Measurements from ENCODE around the gene DNAH10. TPM values are rescaled to one million over a fixed set of nuclear protein-coding genes. Genes with fewer than 3 reads are reported as not detected.

The DNAH10 gene
- polyA plus RNA-seq, 6 donors from 2014 or later: 0.03 to 0.33 (median 0.17) TPM; not detected in 1

DNA sequence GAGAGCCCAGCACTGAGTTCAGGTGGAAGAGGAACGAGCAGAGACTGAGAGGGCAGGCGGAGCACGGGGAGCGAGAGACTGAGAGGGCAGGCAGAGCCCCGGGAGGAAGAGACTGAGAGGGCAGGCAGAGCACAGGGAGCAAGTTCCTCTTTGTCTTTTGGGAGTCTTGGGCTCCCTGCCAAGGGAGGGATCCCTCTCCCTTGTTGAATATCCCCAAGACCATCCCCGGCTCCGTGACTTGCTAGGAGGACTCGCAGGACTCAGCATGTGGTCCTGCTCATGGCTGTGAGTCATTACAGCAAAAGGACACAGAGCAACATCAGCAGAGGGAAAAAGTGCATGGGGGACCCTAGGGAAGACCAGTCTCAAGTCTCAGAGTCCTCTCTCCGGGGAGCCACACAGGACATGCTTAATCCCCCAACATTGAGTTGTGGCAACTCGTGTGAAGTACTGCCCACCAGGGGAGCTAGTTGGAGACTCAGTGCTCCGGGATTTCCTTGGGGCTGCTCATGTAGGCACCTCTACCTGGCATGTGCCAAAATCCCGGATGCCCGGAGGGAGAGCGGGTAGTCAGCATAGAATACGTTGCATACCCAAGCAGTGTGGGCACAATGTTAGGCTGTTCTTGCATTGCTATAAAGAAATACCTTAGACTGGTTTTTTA is 129.5 kb downstream of the DNAH10 start:
- H3K9me3 Mint-ChIP-seq: no peaks in the 10 kb centered on the region
- no peak for ATAC-seq (ENCODE audit: low read depth in 2 of 2)
- no peaks in the 10 kb centered on the region for H3K36me3 Mint-ChIP-seq
- no peak overlapping the region for H3K27ac Mint-ChIP-seq
- no peak for DNase-seq
- no peak overlapping the region for H3K4me3 Mint-ChIP-seq
- peaks cover 14 to 25% (median 23%) of the 10 kb centered on the region in 3 donors for H3K27me3 Mint-ChIP-seq
- H3K4me1 Mint-ChIP-seq: no peaks in the 10 kb centered on the region

GRCh38 chr12:123892180-123892559 is 130.1 kb downstream of the DNAH10 start:
- H3K9me3 Mint-ChIP-seq: no peaks in the 10 kb centered on the region
- DNase-seq: no peak
- H3K4me1 Mint-ChIP-seq: no peaks in the 10 kb centered on the region
- H3K27me3 Mint-ChIP-seq: peaks cover 14 to 24% (median 23%) of the 10 kb centered on the region in 3 donors
- no peaks in the 10 kb centered on the region for H3K36me3 Mint-ChIP-seq
- H3K27ac Mint-ChIP-seq: no peak overlapping the region
- no peak overlapping the region for H3K4me3 Mint-ChIP-seq
- ATAC-seq (ENCODE audit: low read depth in 2 of 2): no peak

- H3K27ac Mint-ChIP-seq: no peak overlapping the region
- no peaks in the 10 kb centered on the region for H3K9me3 Mint-ChIP-seq
- no peak overlapping the region for H3K4me3 Mint-ChIP-seq
- DNase-seq (no peak), ATAC-seq (ENCODE audit: low read depth in 2 of 2) (no peak)
- no peaks in the 10 kb centered on the region for H3K36me3 Mint-ChIP-seq
- H3K27me3 Mint-ChIP-seq: peaks cover 14 to 24% (median 23%) of the 10 kb centered on the region in 3 donors
- no peaks in the 10 kb centered on the region for H3K4me1 Mint-ChIP-seq
Measured at GRCh38 chr12:123892853-123893252, 130.8 kb downstream of the DNAH10 start.

DNA sequence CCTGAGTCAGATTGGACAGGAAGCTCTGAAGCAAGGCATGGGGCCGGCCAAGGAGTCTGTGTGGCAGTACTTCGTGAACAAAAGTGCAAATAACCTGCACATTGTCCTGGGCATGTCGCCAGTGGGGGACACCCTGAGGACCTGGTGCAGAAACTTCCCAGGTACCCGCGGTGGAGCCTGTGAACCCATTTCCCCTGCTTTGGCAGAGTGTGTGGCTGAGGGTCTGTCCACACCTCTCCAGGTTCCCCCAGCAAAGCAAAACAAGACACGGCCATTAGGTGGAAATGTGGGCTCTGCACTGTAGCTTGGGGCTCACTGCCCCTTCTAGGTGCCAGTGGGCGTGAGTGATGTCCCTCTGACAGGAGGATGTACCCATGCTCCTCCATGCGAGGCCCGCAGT is 131.2 kb downstream of the DNAH10 start:
- H3K4me3 Mint-ChIP-seq: no peak overlapping the region
- no peak for DNase-seq
- H3K27me3 Mint-ChIP-seq: peaks cover 14 to 24% (median 23%) of the 10 kb centered on the region in 3 donors
- H3K36me3 Mint-ChIP-seq: no peaks in the 10 kb centered on the region
- H3K9me3 Mint-ChIP-seq: no peaks in the 10 kb centered on the region
- no peak for ATAC-seq (ENCODE audit: low read depth in 2 of 2)
- H3K27ac Mint-ChIP-seq: no peak overlapping the region
- no peaks in the 10 kb centered on the region for H3K4me1 Mint-ChIP-seq

DNA sequence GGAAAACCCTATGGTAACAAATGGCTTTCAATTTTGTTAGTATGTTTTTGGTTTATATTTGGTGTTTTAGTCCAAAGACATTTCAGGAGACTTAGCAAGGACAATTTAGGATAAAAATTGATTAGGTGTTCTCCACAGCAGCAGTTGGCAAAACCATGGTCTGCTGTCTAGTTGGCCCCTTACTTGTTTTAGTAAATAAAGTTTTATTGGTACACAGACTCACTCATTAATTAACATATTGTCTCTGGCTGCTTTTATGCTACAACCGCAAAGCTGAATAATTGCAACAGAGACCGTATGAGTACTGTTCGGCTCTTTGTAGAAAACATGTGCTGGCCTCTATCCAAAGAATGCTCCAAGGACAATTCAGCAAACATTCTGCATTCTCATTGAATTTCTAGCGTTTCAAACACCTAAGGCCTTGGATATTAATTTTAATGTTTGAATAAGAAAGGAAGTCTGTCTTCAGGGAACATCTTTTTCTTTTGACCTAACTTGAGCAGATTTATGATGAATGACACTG is 132.8 kb downstream of the DNAH10 start:
- DNase-seq: no peak
- peaks cover 18 to 28% (median 27%) of the 10 kb centered on the region in 3 donors for H3K27me3 Mint-ChIP-seq
- ATAC-seq (ENCODE audit: low read depth in 2 of 2): no peak
- no peaks in the 10 kb centered on the region for H3K4me1 Mint-ChIP-seq
- no peak overlapping the region for H3K4me3 Mint-ChIP-seq
- H3K9me3 Mint-ChIP-seq: no peaks in the 10 kb centered on the region
- no peaks in the 10 kb centered on the region for H3K36me3 Mint-ChIP-seq
- no peak overlapping the region for H3K27ac Mint-ChIP-seq

DNA sequence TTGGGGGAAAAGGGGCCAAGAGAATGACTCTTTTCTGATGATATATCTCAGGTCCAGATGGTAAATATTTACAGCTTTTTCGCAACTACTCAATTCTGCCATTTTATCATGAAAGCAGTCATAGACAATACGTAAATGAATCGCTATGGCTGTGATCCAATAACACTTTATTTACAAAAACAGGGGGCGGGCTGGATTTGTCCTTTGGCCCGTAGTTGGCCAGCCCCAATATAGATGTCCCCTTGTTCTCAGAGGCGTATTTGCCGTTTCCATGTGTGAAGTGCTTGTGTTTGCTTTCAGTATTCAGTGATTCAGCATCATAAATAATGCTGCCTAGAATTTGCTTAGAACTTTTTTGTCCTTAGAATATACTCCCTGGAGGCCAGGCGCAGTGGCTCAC is 133.3 kb downstream of the DNAH10 start:
- DNase-seq (no peak), ATAC-seq (ENCODE audit: low read depth in 2 of 2) (no peak)
- Mint-ChIP-seq H3K36me3 (no peaks in the 10 kb centered on the region), H3K4me1 (no peaks in the 10 kb centered on the region), H3K27me3 (peaks cover 21 to 26% (median 21%) of the 10 kb centered on the region in 3 donors), H3K9me3 (no peaks in the 10 kb centered on the region), H3K4me3 (no peak overlapping the region), H3K27ac (peak overlapping the region in 1 of 6 donors; percentile 39)

DNA sequence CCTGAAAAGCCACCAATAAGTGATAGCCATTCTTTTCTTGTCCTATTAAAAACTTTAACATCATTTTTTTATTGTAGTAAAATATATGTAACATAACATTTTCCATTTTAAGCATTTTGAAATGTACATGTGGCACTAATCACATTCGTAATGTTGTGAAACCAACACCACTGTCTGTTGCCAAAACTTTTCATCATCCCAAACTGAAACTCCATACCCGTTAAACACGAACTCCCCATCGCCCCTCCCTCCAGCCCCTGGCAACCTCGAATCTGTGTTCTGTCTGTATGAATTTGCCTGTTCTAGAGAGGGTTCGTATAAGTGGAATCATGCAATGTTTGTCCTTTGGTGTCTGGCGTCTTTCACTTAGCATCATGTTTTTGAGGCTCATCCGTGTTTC is 134.7 kb downstream of the DNAH10 start:
- DNase-seq (no peak), ATAC-seq (ENCODE audit: low read depth in 2 of 2) (no peak)
- Mint-ChIP-seq H3K4me3 (no peak overlapping the region), H3K27ac (no peak overlapping the region), H3K27me3 (peaks cover 19 to 24% (median 21%) of the 10 kb centered on the region in 3 donors), H3K36me3 (no peaks in the 10 kb centered on the region), H3K9me3 (no peaks in the 10 kb centered on the region), H3K4me1 (peaks cover 0 to 2% (median 0%) of the 10 kb centered on the region in 3 donors)

GRCh38 chr12:123897221-123897620 is 135.1 kb downstream of the DNAH10 start:
- Mint-ChIP-seq H3K27ac (no peak overlapping the region), H3K4me1 (peaks cover 0 to 2% (median 0%) of the 10 kb centered on the region in 3 donors), H3K9me3 (no peaks in the 10 kb centered on the region), H3K4me3 (no peak overlapping the region), H3K27me3 (peaks cover 21 to 24% (median 22%) of the 10 kb centered on the region in 3 donors), H3K36me3 (no peaks in the 10 kb centered on the region)
- ATAC-seq (ENCODE audit: low read depth in 2 of 2) (no peak), DNase-seq (no peak)

GRCh38 chr12:123898673-123899072 is 136.6 kb downstream of the DNAH10 start:
- no peak overlapping the region for H3K27ac Mint-ChIP-seq
- no peaks in the 10 kb centered on the region for H3K9me3 Mint-ChIP-seq
- no peak for ATAC-seq (ENCODE audit: low read depth in 2 of 2)
- DNase-seq: no peak
- H3K4me3 Mint-ChIP-seq: no peak overlapping the region
- H3K36me3 Mint-ChIP-seq: no peaks in the 10 kb centered on the region
- H3K4me1 Mint-ChIP-seq: peaks cover 0 to 2% (median 0%) of the 10 kb centered on the region in 3 donors
- peaks cover 21 to 29% (median 27%) of the 10 kb centered on the region in 3 donors for H3K27me3 Mint-ChIP-seq

GRCh38 chr12:123899368-123899767 is 137.3 kb downstream of the DNAH10 start:
- Mint-ChIP-seq H3K9me3 (no peaks in the 10 kb centered on the region), H3K4me3 (no peak overlapping the region), H3K27me3 (peaks cover 20 to 33% (median 29%) of the 10 kb centered on the region in 3 donors), H3K36me3 (no peaks in the 10 kb centered on the region), H3K27ac (no peak overlapping the region), H3K4me1 (peaks cover 0 to 2% (median 0%) of the 10 kb centered on the region in 3 donors)
- ATAC-seq (ENCODE audit: low read depth in 2 of 2) (no peak), DNase-seq (no peak)

DNA sequence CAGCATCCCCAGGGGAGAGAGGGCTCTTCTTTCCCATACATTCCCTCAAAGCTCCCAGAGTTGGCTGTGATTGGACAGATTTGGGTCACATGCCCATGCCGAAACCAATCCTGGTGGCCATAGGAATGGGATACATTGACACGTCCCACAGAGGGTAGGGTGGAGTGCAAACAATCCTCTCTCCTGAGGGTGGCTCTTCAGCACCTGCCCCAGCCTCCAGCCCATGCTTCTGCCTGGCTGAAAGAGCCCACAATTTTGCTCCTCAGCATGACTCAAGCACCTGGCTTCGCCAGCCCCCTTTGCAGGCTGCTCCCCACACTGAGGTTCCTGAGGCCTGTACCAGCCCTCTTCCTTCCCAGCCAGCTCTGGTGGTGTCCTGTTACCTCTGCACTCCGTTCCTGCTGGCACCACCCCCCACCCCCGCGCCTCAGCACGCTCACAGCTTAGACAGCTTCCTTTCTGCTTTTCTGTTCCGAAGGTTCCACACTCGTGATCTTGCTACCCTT is 138.8 kb downstream of the DNAH10 start:
- H3K4me1 Mint-ChIP-seq: peaks cover 0 to 8% (median 7%) of the 10 kb centered on the region in 3 donors

DNA sequence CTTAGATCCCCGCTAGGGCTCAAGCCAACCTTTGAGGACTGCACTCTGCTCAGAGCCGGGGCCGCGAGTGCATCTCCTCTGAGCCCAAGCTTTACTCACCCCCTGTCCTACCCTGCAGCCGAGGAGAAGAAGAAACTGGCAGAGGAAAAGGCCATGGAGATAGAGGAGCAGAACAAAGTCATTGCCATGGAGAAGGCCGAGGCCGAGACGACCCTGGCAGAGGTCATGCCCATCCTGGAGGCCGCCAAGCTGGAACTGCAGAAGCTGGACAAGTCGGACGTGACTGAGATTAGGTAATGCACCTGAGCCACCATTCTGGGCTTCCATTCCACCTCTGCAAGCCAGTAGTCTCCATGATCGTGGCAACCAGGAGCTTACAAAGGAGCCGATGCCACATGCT is 140.7 kb downstream of the DNAH10 start:
- ATAC-seq (ENCODE audit: low read depth in 2 of 2) (no peak), DNase-seq (no peak)
- Mint-ChIP-seq H3K9me3 (no peaks in the 10 kb centered on the region), H3K27ac (no peak overlapping the region), H3K36me3 (no peaks in the 10 kb centered on the region), H3K4me3 (no peak overlapping the region), H3K4me1 (peaks cover 0 to 8% (median 7%) of the 10 kb centered on the region in 3 donors), H3K27me3 (peaks cover 11 to 33% (median 24%) of the 10 kb centered on the region in 3 donors)

More for the DNA sequence above, 138.8 kb downstream of the DNAH10 start:
- DNase-seq (no peak), ATAC-seq (ENCODE audit: low read depth in 2 of 2) (no peak)
- Mint-ChIP-seq H3K27me3 (peaks cover 11 to 33% (median 24%) of the 10 kb centered on the region in 3 donors), H3K9me3 (no peaks in the 10 kb centered on the region), H3K27ac (peak overlapping the region in 1 of 6 donors; percentile 45), H3K4me3 (no peak overlapping the region), H3K36me3 (no peaks in the 10 kb centered on the region)

- DNase-seq (no peak), ATAC-seq (ENCODE audit: low read depth in 2 of 2) (no peak)
- Mint-ChIP-seq H3K27ac (no peak overlapping the region), H3K27me3 (peaks cover 11 to 33% (median 24%) of the 10 kb centered on the region in 3 donors), H3K4me3 (no peak overlapping the region), H3K9me3 (no peaks in the 10 kb centered on the region), H3K4me1 (peaks cover 0 to 8% (median 7%) of the 10 kb centered on the region in 3 donors), H3K36me3 (no peaks in the 10 kb centered on the region)
Measured at GRCh38 chr12:123903301-123904065, 141.4 kb downstream of the DNAH10 start.
